Astrocyte (in vitro differentiated cells and primary cell): ENCODE data around the gene NUP210.

Source experiments
- EZH2 ChIP-seq: IDR thresholded peaks from 2 replicates; pipeline ENCODE4 v1.6.1; 2012; ENCODE audit warnings: mild to moderate bottlenecking, low read length, inconsistent platforms; ENCODE audit not compliant: insufficient read depth
- TF ChIP-seq, protein P1 (sequence below): IDR thresholded peaks from 2 replicates; pipeline ENCODE4 v1.5.1; 2011; ENCODE audit warnings: low read depth, mild to moderate bottlenecking, inconsistent platforms, low read length, moderate library complexity; ENCODE audit not compliant: insufficient read depth

DNA sequence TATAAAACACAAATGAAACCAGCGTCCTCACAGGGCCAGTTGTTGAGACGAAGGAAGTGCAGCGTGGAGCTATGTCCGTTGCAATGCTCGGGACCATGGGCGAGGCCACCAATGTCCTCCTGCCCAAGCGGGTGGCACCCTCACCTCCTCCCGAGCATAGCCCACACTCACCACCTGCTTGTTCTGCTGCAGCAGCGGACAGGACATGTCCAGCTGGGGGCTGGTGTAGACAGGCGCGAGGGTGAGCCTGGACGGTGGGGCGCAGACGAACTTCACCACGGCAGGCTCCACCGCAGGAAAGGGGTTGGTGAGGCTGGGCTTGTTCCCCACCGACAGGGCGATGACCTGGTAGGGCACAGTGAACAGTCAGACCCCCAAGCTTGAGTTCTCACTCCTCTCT is 62.1 kb downstream of the NUP210 start:
- TF ChIP-seq, protein P1, sequence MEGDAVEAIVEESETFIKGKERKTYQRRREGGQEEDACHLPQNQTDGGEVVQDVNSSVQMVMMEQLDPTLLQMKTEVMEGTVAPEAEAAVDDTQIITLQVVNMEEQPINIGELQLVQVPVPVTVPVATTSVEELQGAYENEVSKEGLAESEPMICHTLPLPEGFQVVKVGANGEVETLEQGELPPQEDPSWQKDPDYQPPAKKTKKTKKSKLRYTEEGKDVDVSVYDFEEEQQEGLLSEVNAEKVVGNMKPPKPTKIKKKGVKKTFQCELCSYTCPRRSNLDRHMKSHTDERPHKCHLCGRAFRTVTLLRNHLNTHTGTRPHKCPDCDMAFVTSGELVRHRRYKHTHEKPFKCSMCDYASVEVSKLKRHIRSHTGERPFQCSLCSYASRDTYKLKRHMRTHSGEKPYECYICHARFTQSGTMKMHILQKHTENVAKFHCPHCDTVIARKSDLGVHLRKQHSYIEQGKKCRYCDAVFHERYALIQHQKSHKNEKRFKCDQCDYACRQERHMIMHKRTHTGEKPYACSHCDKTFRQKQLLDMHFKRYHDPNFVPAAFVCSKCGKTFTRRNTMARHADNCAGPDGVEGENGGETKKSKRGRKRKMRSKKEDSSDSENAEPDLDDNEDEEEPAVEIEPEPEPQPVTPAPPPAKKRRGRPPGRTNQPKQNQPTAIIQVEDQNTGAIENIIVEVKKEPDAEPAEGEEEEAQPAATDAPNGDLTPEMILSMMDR = no peak
- TF ChIP-seq EZH2 = no peak
